ENCODE results near the gene NR3C2.

GRCh38 chr4:148299337-148299736 is 142.9 kb downstream of the NR3C2 start:
- no peak for TF ChIP-seq CTCF (IDR thresholded peaks at IDR 0.05)
- TF ChIP-seq POLR2A (IDR thresholded peaks at IDR 0.05), result no peak
- TF ChIP-seq POLR2AphosphoS5 (IDR thresholded peaks at IDR 0.05), result no peak

Measured in prostate gland (tissue), 2 donors.